ENCODE measurements around the gene MAP7D1. TPM values are rescaled to one million over a fixed set of nuclear protein-coding genes. Genes with fewer than 3 reads are reported as not detected.

The MAP7D1 gene
- total RNA-seq, 1 donor from 2014 or later, result 123 TPM

- no peak for DNase-seq (ENCODE audit: low spot score)
- intact Hi-C loops (cut with DNase I), result no loop called here
- ATAC-seq, result no peak
Observed at GRCh38 chr1:36126005-36126716, 29.8 kb upstream of the MAP7D1 start.

GRCh38 chr1:36126797-36127500, 29.0 kb upstream of the MAP7D1 start:
- intact Hi-C loops (cut with DNase I), result no loop called here
- no peak for ATAC-seq
- no peak for DNase-seq (ENCODE audit: low spot score)

GRCh38 chr1:36128126-36128904, 27.6 kb upstream of the MAP7D1 start:
- DNase-seq (ENCODE audit: low spot score), result no peak
- intact Hi-C loops (cut with DNase I), result no loop called here

GRCh38 chr1:36128905-36129206, 27.1 kb upstream of the MAP7D1 start:
- intact Hi-C loops (cut with DNase I), result no loop called here
- ATAC-seq (no peak), DNase-seq (ENCODE audit: low spot score) (no peak)

More at GRCh38 chr1:36128126-36128904, 27.6 kb upstream of the MAP7D1 start:
- no peak for ATAC-seq

GRCh38 chr1:36132029-36132428, 23.9 kb upstream of the MAP7D1 start:
- intact Hi-C loops (cut with DNase I), result loop anchor here (5.0 kb wide), 1 partner anchor 35 kb away; no protein-coding TSS in a partner anchor
- DNase-seq (ENCODE audit: low spot score) (no peak), ATAC-seq (no peak)

GRCh38 chr1:36133484-36133883, 22.5 kb upstream of the MAP7D1 start:
- intact Hi-C loops (cut with DNase I), result loop anchor here (5.0 kb wide), 1 partner anchor 36 kb away; no protein-coding TSS in a partner anchor
- DNase-seq (ENCODE audit: low spot score) (no peak), ATAC-seq (peak; percentile 4)

GRCh38 chr1:36134031-36134430, 21.9 kb upstream of the MAP7D1 start:
- ATAC-seq, result peak; percentile 17
- intact Hi-C loops (cut with DNase I), result loop anchor here (5.0 kb wide), 1 partner anchor 37 kb away; no protein-coding TSS in a partner anchor
- DNase-seq (ENCODE audit: low spot score), result no peak

GRCh38 chr1:36134505-36135329, 21.2 kb upstream of the MAP7D1 start:
- ATAC-seq, result peak; percentile 88
- intact Hi-C loops (cut with DNase I), result loop anchor here (5.0 kb wide), 1 partner anchor 37 kb away; no protein-coding TSS in a partner anchor
- DNase-seq (ENCODE audit: low spot score), result peak; percentile 82

- ATAC-seq (no peak), DNase-seq (ENCODE audit: low spot score) (no peak)
- intact Hi-C loops (cut with DNase I), result no loop called here
Observed at GRCh38 chr1:36135330-36135667, 20.7 kb upstream of the MAP7D1 start.

GRCh38 chr1:36135796-36136195, 20.2 kb upstream of the MAP7D1 start:
- intact Hi-C loops (cut with DNase I), result no loop called here
- DNase-seq (ENCODE audit: low spot score), result no peak
- no peak for ATAC-seq

GRCh38 chr1:36136535-36136934, 19.4 kb upstream of the MAP7D1 start:
- ATAC-seq (no peak), DNase-seq (ENCODE audit: low spot score) (no peak)
- intact Hi-C loops (cut with DNase I), result no loop called here

- DNase-seq (ENCODE audit: low spot score), result no peak
- intact Hi-C loops (cut with DNase I), result no loop called here
- ATAC-seq, result no peak
Observed at GRCh38 chr1:36137226-36137625, 18.7 kb upstream of the MAP7D1 start.

- DNase-seq (ENCODE audit: low spot score) (no peak), ATAC-seq (no peak)
- intact Hi-C loops (cut with DNase I), result no loop called here
Observed at GRCh38 chr1:36137776-36138175, 18.2 kb upstream of the MAP7D1 start.

GRCh38 chr1:36139521-36139920, 16.4 kb upstream of the MAP7D1 start:
- intact Hi-C loops (cut with DNase I), result no loop called here
- no peak for DNase-seq (ENCODE audit: low spot score)
- no peak for ATAC-seq

GRCh38 chr1:36142121-36142520, 13.8 kb upstream of the MAP7D1 start:
- DNase-seq (ENCODE audit: low spot score) (no peak), ATAC-seq (no peak)

GRCh38 chr1:36143424-36143823, 12.5 kb upstream of the MAP7D1 start:
- ATAC-seq, result no peak
- intact Hi-C loops (cut with DNase I), result no loop called here
- no peak for DNase-seq (ENCODE audit: low spot score)

More at GRCh38 chr1:36142121-36142520, 13.8 kb upstream of the MAP7D1 start:
- intact Hi-C loops (cut with DNase I), result no loop called here

- ATAC-seq (no peak), DNase-seq (ENCODE audit: low spot score) (no peak)
- intact Hi-C loops (cut with DNase I), result no loop called here
Observed at GRCh38 chr1:36144413-36144812, 11.5 kb upstream of the MAP7D1 start.

GRCh38 chr1:36148821-36149236, 7.1 kb upstream of the MAP7D1 start:
- intact Hi-C loops (cut with DNase I), result loop anchor here (5.0 kb wide), 1 partner anchor 138 kb away; no protein-coding TSS in a partner anchor
- DNase-seq (ENCODE audit: low spot score) (no peak), ATAC-seq (no peak)
